HepG2 (cell line): ENCODE measurements around the gene KIF24. TPM values are rescaled to one million over a fixed set of nuclear protein-coding genes. Genes with fewer than 3 reads are reported as not detected.

Experiments
- ATAC-seq: fragments of 200-7000 bp; cut with Tn5 transposase; 3 replicates; pipeline ENCODE4 v1.9.1; 2020; ENCODE audit warnings: mild to moderate bottlenecking, moderate library complexity
- BruUV-seq: library from RNA; stranded (reverse); fragments of 400-500 nt; replicated peaks from 2 replicates; lab custom pipeline; 2021; lab: Mats Ljungman, UMichigan
- CTCF ChIA-PET: fragments of 300-600 bp; formaldehyde crosslinking; extraction: SDS; loops from one replicate; lab custom pipeline; 2021; ENCODE audit warnings: low total read pairs, inconsistent platforms, low intra/inter-chr PET ratio; lab: Yijun Ruan, JAX
- POLR2A ChIA-PET: fragments of 350-600 bp; sonication (Branson Sonifier 250); formaldehyde crosslinking; loops from one replicate; lab custom pipeline; 2020; ENCODE audit warnings: antibody characterized with exemption, inconsistent platforms; lab: Yijun Ruan, JAX
- DNase-seq: peaks from one replicate; pipeline ENCODE4 v3.0.0-alpha.2; 2015; ENCODE audit warnings: low spot score
- FAIRE-seq: peaks from 3 replicates; lab custom pipeline; 2011; peaks lifted over from hg19 to GRCh38; lab: Jason Lieb, UNC
- H2AFZ ChIP-seq: one replicate; pipeline ENCODE4 v1.6.1; 2011; ENCODE audit warnings: low read length, inconsistent platforms
- H3K27ac ChIP-seq: fragments of 300-600 bp; 3 replicates; pipeline ENCODE4 v1.8.0; 2011; ENCODE audit warnings: mixed run types, mild to moderate bottlenecking, mixed read lengths, low read length, inconsistent platforms; ENCODE audit not compliant: insufficient read depth; ENCODE audit errors: extremely low read length
- H3K27me3 ChIP-seq, 2 experiments: fragments of 200-600 bp in 1 of 2; 2 replicates in 1 of 2; 3 replicates in 1 of 2; pipeline versions ENCODE4 v1.6.0 to v1.8.0; 2011; ENCODE audit warnings: low read length in 2 of 2, mild to moderate bottlenecking in 2 of 2, moderate library complexity in 2 of 2, inconsistent platforms in 1 of 2; ENCODE audit not compliant: insufficient read depth in 2 of 2, control insufficient read depth in 1 of 2
- H3K36me3 ChIP-seq, 2 experiments: fragments of 200-600 bp in 1 of 2; replicated peaks in 1 of 2; 2 replicates in 1 of 2; 3 replicates in 1 of 2; pipeline versions ENCODE4 v1.5.1 to v1.8.0; 2011; ENCODE audit warnings: low read length in 2 of 2, inconsistent platforms in 1 of 2; ENCODE audit not compliant: insufficient read depth in 2 of 2, control insufficient read depth in 1 of 2
- H3K4me1 ChIP-seq: 2 replicates; pipeline ENCODE4 v1.5.1; 2012; ENCODE audit warnings: low read length, inconsistent platforms; ENCODE audit not compliant: insufficient read depth
- H3K4me2 ChIP-seq: 2 replicates; pipeline ENCODE4 v1.6.0; 2011; ENCODE audit warnings: low read depth, low read length, inconsistent platforms
- H3K4me3 ChIP-seq, 3 experiments: fragments of 200-600 bp in 1 of 3; sonication (generic), shearing (Covaris generic) in 1 of 3; replicated peaks in 1 of 3; 2 replicates each; pipeline ENCODE4 v1.5.1; 2011 to 2016; ENCODE audit warnings: low read length in 3 of 3, inconsistent platforms in 2 of 3, low read depth in 2 of 3, mild to moderate bottlenecking in 2 of 3, control low read depth in 1 of 3, mixed read lengths in 1 of 3; ENCODE audit not compliant: insufficient read depth in 1 of 3
- H3K79me2 ChIP-seq: one replicate; pipeline ENCODE4 v1.6.1; 2011; ENCODE audit warnings: low read length, inconsistent platforms; ENCODE audit not compliant: insufficient read depth
- H3K9ac ChIP-seq: 2 replicates; pipeline ENCODE4 v1.6.0; 2011; ENCODE audit warnings: mild to moderate bottlenecking, low read depth, low read length, inconsistent platforms; ENCODE audit not compliant: insufficient read depth
- H3K9me3 ChIP-seq: 2 replicates; pipeline ENCODE4 v1.5.1; 2012; ENCODE audit warnings: mild to moderate bottlenecking, low read length
- H4K20me1 ChIP-seq: 2 replicates; pipeline ENCODE4 v1.6.0; 2011; ENCODE audit warnings: inconsistent platforms, mild to moderate bottlenecking, low read length, moderate library complexity; ENCODE audit not compliant: insufficient read depth
- BCL6 ChIP-seq: IDR thresholded peaks from 2 replicates; pipeline ENCODE4 v1.6.1; 2016; ENCODE audit warnings: missing genetic modification reagents, missing compliant biosample characterization
- DPF2 ChIP-seq: sonication (generic); formaldehyde crosslinking; IDR thresholded peaks from 2 replicates; pipeline ENCODE4 v1.4.0; 2020; ENCODE audit warnings: mild to moderate bottlenecking, low read depth, missing genetic modification reagents, borderline replicate concordance
- MTA3 ChIP-seq: sonication (generic); formaldehyde crosslinking; IDR thresholded peaks from 2 replicates; pipeline ENCODE4 v1.4.0; 2020; ENCODE audit warnings: missing genetic modification reagents
- NFATC3 ChIP-seq: sonication (generic); formaldehyde crosslinking; IDR thresholded peaks from 2 replicates; pipeline ENCODE4 v1.5.1; 2020; ENCODE audit warnings: mild to moderate bottlenecking, missing genetic modification reagents
- NFKBIZ ChIP-seq: IDR thresholded peaks from 2 replicates; pipeline ENCODE4 v1.6.1; 2018; ENCODE audit warnings: missing genetic modification reagents, missing compliant biosample characterization
- NFYB ChIP-seq: sonication (generic); formaldehyde crosslinking; IDR thresholded peaks from 2 replicates; pipeline ENCODE4 v1.4.0; 2020; ENCODE audit warnings: missing genetic modification reagents
- SOX6 ChIP-seq, 2 experiments: fragments of 450-650 bp in 1 of 2; sonication (generic) in 1 of 2; formaldehyde crosslinking in 1 of 2; IDR thresholded peaks; 2 replicates each; pipeline versions ENCODE4 v1.4.0 to v1.6.1; 2017 to 2020; ENCODE audit warnings: antibody characterized with exemption in 1 of 2, mild to moderate bottlenecking in 1 of 2, missing genetic modification reagents in 1 of 2
- STAG1 ChIP-seq: sonication (generic); formaldehyde crosslinking; IDR thresholded peaks from 2 replicates; pipeline ENCODE4 v1.4.0; 2020; ENCODE audit warnings: missing genetic modification reagents
- ZFX ChIP-seq: sonication (generic); formaldehyde crosslinking; IDR thresholded peaks from 2 replicates; pipeline ENCODE4 v1.4.0; 2020; ENCODE audit warnings: mild to moderate bottlenecking, low read depth, missing genetic modification reagents, moderate library complexity
- ZIK1 ChIP-seq: sonication (generic); formaldehyde crosslinking; IDR thresholded peaks from 2 replicates; pipeline ENCODE4 v1.5.0; 2020; ENCODE audit warnings: mild to moderate bottlenecking, low read depth, missing genetic modification reagents, borderline replicate concordance
- ZKSCAN1 ChIP-seq: fragments of 150-350 bp; IDR thresholded peaks from 2 replicates; pipeline ENCODE4 v1.6.1; 2014; ENCODE audit warnings: low read length
- WGBS: methylation state at CpG from one replicate; pipeline ENCODE4 v1.1.6; 2017; ENCODE audit warnings: low lambda C conversion rate; 5-methylcytosine and 5-hydroxymethylcytosine counted together
- in situ Hi-C: cut with HindIII; loops from 2 replicates; pipeline ENCODE4 v1.10.0; 2017; ENCODE audit warnings: low pct_unique_long_range_greater_than_20kb; ENCODE audit not compliant: extremely low pct_ligation_motif_present
- intact Hi-C: fragments of 100-400 bp; cut with micrococcal nuclease; formaldehyde crosslinking; loops from one replicate; pipeline ENCODE4 v1.10.0; 2022; ENCODE audit not compliant: unreplicated experiment
- polyA plus RNA-seq, 8 experiments: library from polyadenylated mRNA; depleted of rRNA in 3 of 8; stranded (reverse) in 7 of 8; unstranded in 1 of 8; fragments of >200 nt; fragmentation: Illumina TruSeq in 4 of 8; extraction: Trizol in 4 of 8; gene quantifications; 2 replicates each; pipeline versions ENCODE4 v1.2.1 to v1.2.3, GENCODE V29; 2011 to 2016; ENCODE audit warnings: low read depth in 4 of 8, missing spikeins in 1 of 8, mixed read lengths in 1 of 8; ENCODE audit not compliant: insufficient read depth in 1 of 8
- total RNA-seq, 5 experiments: library from RNA; depleted of rRNA; stranded (reverse); fragments of >200 nt; fragmentation: Illumina TruSeq; extraction: Trizol; gene quantifications; 2 replicates each; pipeline ENCODE4 v1.2.3, GENCODE V29; 2016; ENCODE audit warnings: low read depth in 1 of 5
- TF ChIP-seq, protein P1 (sequence below): IDR thresholded peaks from 2 replicates; pipeline ENCODE4 v1.6.1; 2018; ENCODE audit warnings: missing genetic modification reagents, mild to moderate bottlenecking, missing compliant biosample characterization
- TF ChIP-seq, protein P2 (sequence below): sonication (generic); formaldehyde crosslinking; IDR thresholded peaks from 2 replicates; pipeline ENCODE4 v1.9.0; 2022; ENCODE audit warnings: missing genetic modification reagents, mild to moderate bottlenecking, borderline replicate concordance
- TF ChIP-seq, protein P3 (sequence below): sonication (generic); formaldehyde crosslinking; IDR thresholded peaks from 2 replicates; pipeline ENCODE4 v1.5.0; 2020; ENCODE audit warnings: mild to moderate bottlenecking, missing genetic modification reagents, borderline replicate concordance

KIF24 gene
- total and polyA plus RNA-seq, 2 of the 13 experiments (the other 11 are each of a cell fraction or from before 2014, with no cell fraction given): 1.1 to 3.0 TPM

DNA sequence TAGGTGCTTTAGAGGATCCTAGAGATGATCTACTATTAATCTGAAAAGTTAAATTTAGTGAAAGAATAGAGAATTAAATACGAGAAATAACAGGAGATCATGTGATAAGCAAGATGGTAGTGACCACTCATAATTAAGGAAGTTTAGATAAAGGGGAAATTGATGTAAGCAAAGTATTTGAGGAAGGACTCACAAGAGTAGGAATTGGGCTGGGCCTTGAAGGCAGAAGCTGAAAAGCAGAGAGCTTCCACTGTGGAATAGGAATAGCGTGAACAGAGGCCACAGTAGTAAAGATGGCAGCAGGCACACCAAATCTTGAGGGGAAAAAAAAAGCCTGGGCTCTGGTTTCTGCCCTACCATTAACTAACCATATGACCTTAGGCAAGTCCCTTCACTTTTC, 38.0 kb downstream of the KIF24 start (continued):
- TF ChIP-seq DPF2 (CRISPR knock-in tag): no peak
- TF ChIP-seq, protein P1, sequence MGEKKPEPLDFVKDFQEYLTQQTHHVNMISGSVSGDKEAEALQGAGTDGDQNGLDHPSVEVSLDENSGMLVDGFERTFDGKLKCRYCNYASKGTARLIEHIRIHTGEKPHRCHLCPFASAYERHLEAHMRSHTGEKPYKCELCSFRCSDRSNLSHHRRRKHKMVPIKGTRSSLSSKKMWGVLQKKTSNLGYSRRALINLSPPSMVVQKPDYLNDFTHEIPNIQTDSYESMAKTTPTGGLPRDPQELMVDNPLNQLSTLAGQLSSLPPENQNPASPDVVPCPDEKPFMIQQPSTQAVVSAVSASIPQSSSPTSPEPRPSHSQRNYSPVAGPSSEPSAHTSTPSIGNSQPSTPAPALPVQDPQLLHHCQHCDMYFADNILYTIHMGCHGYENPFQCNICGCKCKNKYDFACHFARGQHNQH (CRISPR knock-in tag): no peak

DNA sequence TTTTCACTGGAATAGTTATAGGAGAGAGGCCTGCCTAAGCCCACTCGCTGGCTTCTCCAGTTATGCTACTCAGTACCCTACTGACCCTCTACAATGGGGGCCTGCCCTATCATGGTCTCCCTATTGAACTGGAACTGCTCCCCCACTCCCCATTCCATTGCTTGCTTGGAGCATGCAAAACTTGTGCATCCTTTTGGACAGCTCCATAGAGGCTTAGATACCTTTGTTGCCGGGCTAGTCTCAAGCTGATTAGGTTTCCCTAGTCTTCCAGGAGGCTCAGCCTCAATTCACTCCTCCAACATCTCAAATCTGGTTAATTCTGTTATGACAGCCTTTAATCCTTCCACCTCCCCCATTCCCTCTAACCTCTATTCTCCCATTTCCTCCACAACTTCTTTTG, 39.9 kb downstream of the KIF24 start:
- Histone ChIP-seq H2AFZ (no peak overlapping the region), H3K9ac (no peak overlapping the region), H3K79me2 (no peaks in the 10 kb centered on the region), H3K4me3 (no peak overlapping the region), H4K20me1 (no peaks in the 10 kb centered on the region), H3K9me3 (no peaks in the 10 kb centered on the region), H3K36me3 (peaks cover 0 to 4% of the 10 kb centered on the region in 2 experiments; a peak in 1 of 5 replicates)
- no peak for DNase-seq
- CTCF ChIA-PET: no interaction called here
- in situ Hi-C loops: no loop called here
- no peak for FAIRE-seq
- TF ChIP-seq ZKSCAN1 (no peak), SOX6 (IDR thresholded peaks at IDR 0.05) (no peak), SOX6 (CRISPR knock-in tag; IDR thresholded peaks at IDR 0.05) (no peak), NFATC3 (no peak), STAG1 (CRISPR knock-in tag) (no peak), ZFX (CRISPR knock-in tag) (no peak), NFYB (CRISPR knock-in tag) (no peak), ZIK1 (no peak), BCL6 (no peak), NFKBIZ (CRISPR knock-in tag) (no peak), DPF2 (CRISPR knock-in tag) (no peak), MTA3 (no peak)
- TF ChIP-seq, protein P2, sequence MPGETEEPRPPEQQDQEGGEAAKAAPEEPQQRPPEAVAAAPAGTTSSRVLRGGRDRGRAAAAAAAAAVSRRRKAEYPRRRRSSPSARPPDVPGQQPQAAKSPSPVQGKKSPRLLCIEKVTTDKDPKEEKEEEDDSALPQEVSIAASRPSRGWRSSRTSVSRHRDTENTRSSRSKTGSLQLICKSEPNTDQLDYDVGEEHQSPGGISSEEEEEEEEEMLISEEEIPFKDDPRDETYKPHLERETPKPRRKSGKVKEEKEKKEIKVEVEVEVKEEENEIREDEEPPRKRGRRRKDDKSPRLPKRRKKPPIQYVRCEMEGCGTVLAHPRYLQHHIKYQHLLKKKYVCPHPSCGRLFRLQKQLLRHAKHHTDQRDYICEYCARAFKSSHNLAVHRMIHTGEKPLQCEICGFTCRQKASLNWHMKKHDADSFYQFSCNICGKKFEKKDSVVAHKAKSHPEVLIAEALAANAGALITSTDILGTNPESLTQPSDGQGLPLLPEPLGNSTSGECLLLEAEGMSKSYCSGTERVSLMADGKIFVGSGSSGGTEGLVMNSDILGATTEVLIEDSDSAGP (CRISPR knock-in tag): no peak
- TF ChIP-seq, protein P3, sequence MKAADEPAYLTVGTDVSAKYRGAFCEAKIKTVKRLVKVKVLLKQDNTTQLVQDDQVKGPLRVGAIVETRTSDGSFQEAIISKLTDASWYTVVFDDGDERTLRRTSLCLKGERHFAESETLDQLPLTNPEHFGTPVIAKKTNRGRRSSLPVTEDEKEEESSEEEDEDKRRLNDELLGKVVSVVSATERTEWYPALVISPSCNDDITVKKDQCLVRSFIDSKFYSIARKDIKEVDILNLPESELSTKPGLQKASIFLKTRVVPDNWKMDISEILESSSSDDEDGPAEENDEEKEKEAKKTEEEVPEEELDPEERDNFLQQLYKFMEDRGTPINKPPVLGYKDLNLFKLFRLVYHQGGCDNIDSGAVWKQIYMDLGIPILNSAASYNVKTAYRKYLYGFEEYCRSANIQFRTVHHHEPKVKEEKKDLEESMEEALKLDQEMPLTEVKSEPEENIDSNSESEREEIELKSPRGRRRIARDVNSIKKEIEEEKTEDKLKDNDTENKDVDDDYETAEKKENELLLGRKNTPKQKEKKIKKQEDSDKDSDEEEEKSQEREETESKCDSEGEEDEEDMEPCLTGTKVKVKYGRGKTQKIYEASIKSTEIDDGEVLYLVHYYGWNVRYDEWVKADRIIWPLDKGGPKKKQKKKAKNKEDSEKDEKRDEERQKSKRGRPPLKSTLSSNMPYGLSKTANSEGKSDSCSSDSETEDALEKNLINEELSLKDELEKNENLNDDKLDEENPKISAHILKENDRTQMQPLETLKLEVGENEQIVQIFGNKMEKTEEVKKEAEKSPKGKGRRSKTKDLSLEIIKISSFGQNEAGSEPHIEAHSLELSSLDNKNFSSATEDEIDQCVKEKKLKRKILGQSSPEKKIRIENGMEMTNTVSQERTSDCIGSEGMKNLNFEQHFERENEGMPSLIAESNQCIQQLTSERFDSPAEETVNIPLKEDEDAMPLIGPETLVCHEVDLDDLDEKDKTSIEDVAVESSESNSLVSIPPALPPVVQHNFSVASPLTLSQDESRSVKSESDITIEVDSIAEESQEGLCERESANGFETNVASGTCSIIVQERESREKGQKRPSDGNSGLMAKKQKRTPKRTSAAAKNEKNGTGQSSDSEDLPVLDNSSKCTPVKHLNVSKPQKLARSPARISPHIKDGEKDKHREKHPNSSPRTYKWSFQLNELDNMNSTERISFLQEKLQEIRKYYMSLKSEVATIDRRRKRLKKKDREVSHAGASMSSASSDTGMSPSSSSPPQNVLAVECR (CRISPR knock-in tag): no peak
- TF ChIP-seq, all 625 proteins: peak for 0
- Histone ChIP-seq H3K27ac (no peak overlapping the region), H3K4me1 (peaks cover 10% of the 10 kb centered on the region), H3K4me2 (no peak overlapping the region), H3K27me3 (no peaks in the 10 kb centered on the region)
- WGBS: 95% methylated on average over 2 of the region's 2 CpGs
- ATAC-seq: no peak
- intact Hi-C loops: no loop called here
- no TSS peak for BruUV-seq
- POLR2A ChIA-PET: no interaction called here
